Activated naive CD8-positive, alpha-beta T cell treated with anti-CD3 and anti-CD28 coated beads for 36 hours (primary cell): ENCODE data around the gene CST3. TPM values are rescaled to one million over a fixed set of nuclear protein-coding genes. Genes with fewer than 3 reads are reported as not detected.
"Not testable (repeated sequence)": the region's sequence is repeated elsewhere in the genome, so short reads cannot be mapped to it uniquely, and the experiment has no call there.

Experiments
- DNase-seq: peaks from one replicate; pipeline ENCODE4 v3.0.0; 2021
- H3K27ac Mint-ChIP-seq: one replicate; pipeline ENCODE4 v1.8.0; 2022; ENCODE audit warnings: mild to moderate bottlenecking, moderate library complexity, mixed read lengths
- H3K27me3 Mint-ChIP-seq: one replicate; pipeline ENCODE4 v1.8.0; 2022; ENCODE audit warnings: mild to moderate bottlenecking, mixed read lengths
- H3K36me3 Mint-ChIP-seq: one replicate; pipeline ENCODE4 v1.8.0; 2021; ENCODE audit warnings: mild to moderate bottlenecking, mixed read lengths
- H3K4me1 Mint-ChIP-seq: one replicate; pipeline ENCODE4 v1.8.0; 2021; ENCODE audit warnings: mixed read lengths
- H3K4me3 Mint-ChIP-seq: one replicate; pipeline ENCODE4 v1.8.0; 2022; ENCODE audit warnings: mild to moderate bottlenecking, moderate library complexity, mixed read lengths
- H3K9me3 Mint-ChIP-seq: one replicate; pipeline ENCODE4 v1.8.0; 2022; ENCODE audit warnings: mixed read lengths
- total RNA-seq, 2 experiments: library from RNA; stranded (reverse); gene quantifications; one replicate each; pipeline ENCODE4 v1.2.3, GENCODE V29; 2021

Gene CST3
- total RNA-seq, 2 experiments from 2014 or later: 0.54 to 0.62 TPM

- Mint-ChIP-seq H3K27ac (no peak overlapping the region), H3K27me3 (peaks cover 10% of the 10 kb centered on the region), H3K4me1 (no peaks in the 10 kb centered on the region), H3K4me3 (no peak overlapping the region), H3K9me3 (no peaks in the 10 kb centered on the region), H3K36me3 (no peaks in the 10 kb centered on the region)
- DNase-seq: no peak
Observed at GRCh38 chr20:23629542-23630391, 8.0 kb downstream of the CST3 start.

DNA sequence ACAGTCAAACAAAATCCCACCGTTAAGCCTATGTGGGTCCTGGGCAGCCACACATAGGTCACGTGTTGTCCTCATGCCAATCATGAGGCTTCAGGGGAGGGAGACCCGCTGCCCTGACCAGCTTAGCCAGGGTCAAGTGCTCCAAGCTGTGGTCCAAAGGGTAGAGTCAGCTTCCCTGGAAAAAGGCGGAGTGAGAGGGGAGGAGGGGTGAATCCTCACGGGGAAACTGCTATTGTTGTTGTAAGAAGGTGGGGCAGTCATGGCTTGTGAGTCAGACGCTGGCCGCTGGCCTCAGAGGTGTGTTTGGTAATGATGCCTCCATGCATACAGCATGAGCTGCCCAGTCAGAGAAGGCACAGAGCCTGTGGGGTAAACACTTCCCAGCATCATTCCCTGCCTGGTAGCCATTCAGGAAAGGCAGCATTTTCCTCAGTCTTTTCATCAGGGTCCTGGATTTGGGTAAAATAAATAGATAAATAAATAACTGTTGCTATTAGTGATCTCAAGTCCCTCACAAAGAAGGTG, 8.7 kb downstream of the CST3 start:
- no peaks in the 10 kb centered on the region for H3K9me3 Mint-ChIP-seq
- H3K36me3 Mint-ChIP-seq: no peaks in the 10 kb centered on the region
- peaks cover 10% of the 10 kb centered on the region for H3K27me3 Mint-ChIP-seq
- no peaks in the 10 kb centered on the region for H3K4me1 Mint-ChIP-seq
- H3K4me3 Mint-ChIP-seq: no peak overlapping the region
- DNase-seq: no peak
- H3K27ac Mint-ChIP-seq: no peak overlapping the region

DNA sequence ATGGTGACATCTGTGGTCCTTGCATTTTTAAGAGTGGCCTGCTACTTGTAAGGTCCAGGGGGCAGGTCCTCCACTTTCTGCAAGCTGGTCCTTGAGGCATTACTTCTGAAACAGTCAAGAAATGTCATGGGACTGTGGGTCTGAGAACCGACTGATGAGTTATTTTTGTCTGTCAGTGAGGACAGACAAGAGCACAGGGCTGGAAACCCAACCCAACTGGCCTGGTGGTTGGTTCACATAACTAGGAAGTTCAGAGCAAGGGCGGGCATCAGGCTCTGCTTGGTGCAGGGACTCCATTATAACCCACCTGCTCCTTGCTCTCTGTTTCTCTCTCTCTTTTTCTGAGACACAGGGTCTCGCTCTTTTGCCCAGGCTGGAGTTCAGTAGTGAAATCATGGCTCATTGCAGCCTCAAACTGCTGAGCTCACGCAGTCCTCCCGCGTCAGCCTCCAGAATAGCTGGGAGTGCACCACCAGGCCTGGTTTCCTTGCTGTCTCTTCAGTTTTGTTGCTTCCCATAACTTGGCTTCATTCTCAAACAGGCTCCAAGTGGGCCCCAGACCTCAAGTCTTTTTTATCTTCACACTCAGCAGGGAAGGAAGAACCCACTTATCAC, 9.2 kb downstream of the CST3 start:
- Mint-ChIP-seq H3K9me3 (no peaks in the 10 kb centered on the region), H3K27me3 (peaks cover 10% of the 10 kb centered on the region), H3K27ac (no peak overlapping the region), H3K36me3 (no peaks in the 10 kb centered on the region), H3K4me1 (no peaks in the 10 kb centered on the region), H3K4me3 (no peak overlapping the region)
- DNase-seq: no peak

DNA sequence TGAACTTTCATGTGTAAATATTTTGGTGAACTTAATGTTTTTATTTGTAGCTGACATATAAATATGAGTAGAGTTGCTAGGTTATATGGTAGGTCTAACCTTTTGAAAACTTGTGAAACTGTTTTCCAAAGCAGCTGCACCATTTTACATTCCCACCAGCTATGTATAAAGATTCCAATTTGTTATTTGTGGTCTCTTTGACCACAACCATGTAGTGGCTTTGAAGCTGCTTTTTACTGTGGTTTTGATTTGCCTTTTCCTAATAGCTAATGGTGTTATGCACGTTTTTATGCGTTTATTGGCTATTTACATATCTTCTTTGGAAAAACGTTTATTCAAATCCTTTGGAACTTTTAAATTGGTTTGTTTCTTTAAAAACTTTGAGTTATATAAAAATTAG, 10.3 kb downstream of the CST3 start:
- no peak overlapping the region for H3K27ac Mint-ChIP-seq

DNA sequence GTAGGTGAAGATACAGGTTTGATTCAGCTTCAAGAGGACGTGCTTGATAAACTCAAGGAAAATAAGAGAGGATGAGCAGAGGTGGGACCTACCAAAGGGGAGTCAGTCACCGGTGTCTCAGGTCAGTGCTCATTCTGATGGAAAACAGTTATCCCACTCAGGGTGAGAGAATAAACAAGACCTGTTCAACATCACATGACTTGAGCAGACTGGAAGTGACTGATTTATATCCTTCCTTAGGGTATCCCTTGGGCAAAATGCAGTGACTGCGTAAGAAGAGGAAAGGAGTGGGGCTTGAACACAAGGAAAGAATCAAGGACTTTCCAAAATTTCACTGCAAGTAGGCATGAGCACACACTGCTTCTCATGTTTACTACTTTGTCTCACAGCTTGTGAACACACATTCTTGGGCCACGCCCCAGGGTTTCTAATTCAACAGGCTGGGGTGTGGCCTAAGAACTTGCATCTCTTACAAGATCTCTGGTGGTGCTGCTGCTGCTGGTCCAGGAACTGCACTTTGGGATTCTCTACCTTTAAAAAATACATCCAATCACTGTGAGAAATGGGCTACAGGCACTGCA, 11.6 kb downstream of the CST3 start:
- H3K9me3 Mint-ChIP-seq: no peaks in the 10 kb centered on the region
- H3K27ac Mint-ChIP-seq: no peak overlapping the region
- DNase-seq: no peak
- no peaks in the 10 kb centered on the region for H3K4me1 Mint-ChIP-seq
- peaks cover 13% of the 10 kb centered on the region for H3K27me3 Mint-ChIP-seq
- no peaks in the 10 kb centered on the region for H3K36me3 Mint-ChIP-seq
- no peak overlapping the region for H3K4me3 Mint-ChIP-seq

More for the DNA sequence above, 10.3 kb downstream of the CST3 start:
- H3K4me3 Mint-ChIP-seq: no peak overlapping the region
- H3K4me1 Mint-ChIP-seq: no peaks in the 10 kb centered on the region
- DNase-seq: no peak
- H3K27me3 Mint-ChIP-seq: peaks cover 10% of the 10 kb centered on the region
- H3K9me3 Mint-ChIP-seq: no peaks in the 10 kb centered on the region
- H3K36me3 Mint-ChIP-seq: no peaks in the 10 kb centered on the region

DNA sequence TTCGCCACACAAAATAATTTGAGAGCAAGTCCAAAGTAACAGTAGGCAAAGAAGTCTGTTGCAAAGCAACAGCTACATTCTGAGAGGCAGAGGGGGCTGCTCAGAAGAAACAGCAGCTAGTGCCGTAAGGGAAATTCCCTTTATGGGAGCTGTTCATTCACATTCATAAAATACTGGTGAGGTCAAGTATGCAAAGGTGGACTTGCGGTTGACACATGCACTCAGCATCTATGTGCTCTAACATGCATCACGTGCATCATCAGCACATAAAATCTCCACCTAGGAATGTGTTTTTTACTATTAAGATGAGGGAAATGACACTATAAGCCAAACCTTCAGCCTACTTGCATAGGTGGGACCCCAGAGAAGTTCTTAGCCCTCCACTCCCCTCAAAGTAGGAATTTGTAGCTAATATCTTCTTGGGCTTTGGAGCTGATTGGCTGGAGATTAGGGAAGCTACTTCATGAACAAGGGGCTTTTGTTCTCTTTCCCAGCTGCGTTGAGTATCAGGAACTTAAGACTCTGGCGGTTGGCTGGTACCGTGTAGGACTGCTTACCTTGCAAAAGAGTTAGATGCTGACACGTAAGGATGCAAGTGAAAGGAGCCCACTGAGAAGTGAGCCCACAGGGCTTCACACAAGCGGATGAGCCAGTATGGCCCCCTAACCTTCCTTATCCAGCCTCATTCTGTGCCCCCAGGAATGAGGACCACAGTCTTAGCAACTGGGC, 12.4 kb downstream of the CST3 start:
- Mint-ChIP-seq H3K9me3 (no peaks in the 10 kb centered on the region), H3K27me3 (peaks cover 14% of the 10 kb centered on the region), H3K4me3 (no peak overlapping the region), H3K27ac (no peak overlapping the region), H3K4me1 (no peaks in the 10 kb centered on the region), H3K36me3 (no peaks in the 10 kb centered on the region)
- no peak for DNase-seq

DNA sequence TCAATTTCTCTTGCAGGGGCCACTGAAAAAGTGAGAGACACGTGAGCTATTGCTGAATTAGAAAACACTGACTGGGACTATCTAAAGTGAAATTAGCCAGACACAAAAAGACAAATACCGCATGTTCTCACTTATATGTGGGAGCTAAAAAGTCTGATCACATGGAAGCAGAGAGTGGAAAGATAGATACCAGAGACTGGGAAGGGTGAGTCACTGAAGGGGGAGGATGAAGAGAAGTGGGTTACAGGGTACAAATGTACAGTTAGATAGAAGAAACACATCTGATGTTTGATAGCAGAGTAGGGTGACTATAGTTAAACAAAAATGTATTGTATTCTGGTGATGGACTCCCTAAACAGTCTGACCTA, 13.4 kb downstream of the CST3 start:
- no peaks in the 10 kb centered on the region for H3K36me3 Mint-ChIP-seq
- no peak overlapping the region for H3K27ac Mint-ChIP-seq
- H3K9me3 Mint-ChIP-seq: no peaks in the 10 kb centered on the region
- H3K4me3 Mint-ChIP-seq: no peak overlapping the region
- no peaks in the 10 kb centered on the region for H3K4me1 Mint-ChIP-seq
- peaks cover 14% of the 10 kb centered on the region for H3K27me3 Mint-ChIP-seq
- no peak for DNase-seq

DNA sequence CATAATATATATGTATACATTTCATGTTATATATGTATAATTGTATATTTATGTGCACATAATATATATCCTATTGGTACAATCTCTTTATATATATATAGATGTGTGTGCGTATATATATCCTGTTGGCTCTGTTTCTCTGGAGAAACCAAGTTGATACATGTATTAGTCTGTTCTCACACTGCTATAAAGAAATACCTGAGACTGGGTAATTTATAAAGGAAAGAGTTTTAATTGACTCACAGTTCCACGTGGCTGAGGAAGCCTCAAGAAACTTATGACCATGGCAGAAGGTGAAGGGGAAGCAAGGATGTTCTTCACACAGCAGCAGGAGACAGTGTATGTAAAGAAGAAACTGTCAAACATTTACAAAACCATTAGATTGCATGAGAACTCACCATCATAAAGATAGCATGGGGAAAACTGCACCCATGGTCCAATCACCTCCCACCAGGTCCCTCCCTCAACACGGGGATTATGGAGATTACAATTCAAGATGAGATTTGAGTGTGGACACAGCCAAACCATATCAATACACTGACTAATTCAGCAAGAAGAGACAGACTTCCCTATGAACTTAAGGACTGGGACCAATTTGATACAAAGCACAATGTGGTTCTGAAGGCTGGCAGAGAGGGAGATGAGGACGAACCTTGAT, 14.0 kb downstream of the CST3 start:
- no peaks in the 10 kb centered on the region for H3K36me3 Mint-ChIP-seq
- H3K27ac Mint-ChIP-seq: no peak overlapping the region
- H3K4me3 Mint-ChIP-seq: no peak overlapping the region
- no peaks in the 10 kb centered on the region for H3K4me1 Mint-ChIP-seq
- H3K27me3 Mint-ChIP-seq: peaks cover 13% of the 10 kb centered on the region
- no peak for DNase-seq
- no peaks in the 10 kb centered on the region for H3K9me3 Mint-ChIP-seq

DNA sequence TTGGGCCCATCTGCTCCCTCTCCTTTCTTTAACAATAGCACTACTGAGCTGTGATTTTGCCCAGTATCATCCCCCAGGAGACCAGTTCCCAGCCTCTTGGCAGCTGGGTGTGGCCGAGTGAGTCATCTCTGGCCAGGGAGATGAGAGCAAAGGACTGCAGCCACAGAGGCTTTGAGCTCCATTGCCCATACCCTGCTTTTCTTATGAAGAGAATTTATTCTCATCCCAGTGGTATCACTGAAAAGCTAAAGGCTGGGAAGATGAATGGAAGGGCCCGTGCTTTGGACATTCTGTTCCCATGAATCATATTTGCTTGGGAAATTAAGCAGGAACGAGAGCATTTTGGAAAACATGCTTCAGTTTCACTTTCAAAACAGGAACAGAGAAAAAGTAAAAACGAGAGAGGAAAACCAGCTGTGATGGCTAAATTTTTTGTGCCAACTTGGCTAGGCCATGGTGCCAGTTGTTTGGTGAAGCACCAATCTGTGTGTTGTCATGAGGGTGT, 14.9 kb downstream of the CST3 start:
- DNase-seq: no peak
- Mint-ChIP-seq H3K9me3 (no peaks in the 10 kb centered on the region), H3K4me1 (no peaks in the 10 kb centered on the region), H3K4me3 (no peak overlapping the region), H3K27ac (no peak overlapping the region), H3K36me3 (no peaks in the 10 kb centered on the region), H3K27me3 (peaks cover 16% of the 10 kb centered on the region)

GRCh38 chr20:23622401-23622800, 15.4 kb downstream of the CST3 start:
- H3K36me3 Mint-ChIP-seq, DNase-seq, H3K27ac Mint-ChIP-seq, H3K9me3 Mint-ChIP-seq, H3K4me1 Mint-ChIP-seq, H3K4me3 Mint-ChIP-seq: not testable (repeated sequence)
- H3K27me3 Mint-ChIP-seq: peaks cover 16% of the 10 kb centered on the region

DNA sequence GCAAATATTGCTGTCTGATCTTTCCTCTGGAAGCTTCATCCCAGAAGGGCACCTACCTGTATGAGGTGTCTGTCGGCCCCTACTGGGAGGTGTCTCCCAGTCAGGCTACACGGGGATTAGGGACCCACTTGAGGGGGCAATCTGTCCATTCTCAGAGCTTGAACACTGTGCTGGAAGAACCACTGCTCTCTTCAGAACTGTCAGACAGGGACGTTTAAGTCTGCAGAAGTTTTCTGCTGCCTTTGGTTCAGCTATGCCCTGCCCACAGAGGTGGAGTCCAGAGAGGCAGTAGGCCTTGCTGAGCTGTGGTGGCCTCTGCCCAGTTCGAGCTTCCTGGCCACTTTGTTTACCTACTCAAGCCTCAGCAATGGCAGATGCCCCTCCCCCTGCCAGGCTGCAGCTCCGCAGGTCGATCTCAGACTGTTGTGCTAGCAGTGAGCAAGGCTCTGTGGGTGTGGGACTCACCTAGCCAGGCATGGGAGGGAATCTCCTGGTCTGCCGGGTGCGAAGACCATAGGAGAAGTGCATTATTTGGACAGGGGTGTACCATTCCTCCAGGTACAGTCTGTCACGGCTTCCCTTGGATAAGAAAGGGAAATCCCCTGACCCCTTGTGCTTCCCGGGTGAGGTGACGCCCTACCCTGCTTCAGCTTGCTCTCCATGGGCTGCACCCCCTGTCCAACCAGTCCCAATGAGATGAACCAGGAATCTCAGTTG, 16.9 kb downstream of the CST3 start:
- H3K4me3 Mint-ChIP-seq, H3K4me1 Mint-ChIP-seq, DNase-seq, H3K9me3 Mint-ChIP-seq, H3K27ac Mint-ChIP-seq, H3K36me3 Mint-ChIP-seq: not testable (repeated sequence)
- peaks cover 16% of the 10 kb centered on the region for H3K27me3 Mint-ChIP-seq

- no peaks in the 10 kb centered on the region for H3K4me1 Mint-ChIP-seq
- DNase-seq: no peak
- no peaks in the 10 kb centered on the region for H3K36me3 Mint-ChIP-seq
- H3K4me3 Mint-ChIP-seq: no peak overlapping the region
- peaks cover 9% of the 10 kb centered on the region for H3K27me3 Mint-ChIP-seq
- H3K27ac Mint-ChIP-seq: no peak overlapping the region
- H3K9me3 Mint-ChIP-seq: peaks cover 3% of the 10 kb centered on the region
Observed at GRCh38 chr20:23614163-23614562, 23.6 kb downstream of the CST3 start.

- peaks cover 3% of the 10 kb centered on the region for H3K9me3 Mint-ChIP-seq
- no peak overlapping the region for H3K27ac Mint-ChIP-seq
- H3K4me3 Mint-ChIP-seq: no peak overlapping the region
- H3K36me3 Mint-ChIP-seq: no peaks in the 10 kb centered on the region
- H3K27me3 Mint-ChIP-seq: peaks cover 9% of the 10 kb centered on the region
- no peak for DNase-seq
- H3K4me1 Mint-ChIP-seq: no peaks in the 10 kb centered on the region
Observed at GRCh38 chr20:23613676-23614075, 24.1 kb downstream of the CST3 start.

DNA sequence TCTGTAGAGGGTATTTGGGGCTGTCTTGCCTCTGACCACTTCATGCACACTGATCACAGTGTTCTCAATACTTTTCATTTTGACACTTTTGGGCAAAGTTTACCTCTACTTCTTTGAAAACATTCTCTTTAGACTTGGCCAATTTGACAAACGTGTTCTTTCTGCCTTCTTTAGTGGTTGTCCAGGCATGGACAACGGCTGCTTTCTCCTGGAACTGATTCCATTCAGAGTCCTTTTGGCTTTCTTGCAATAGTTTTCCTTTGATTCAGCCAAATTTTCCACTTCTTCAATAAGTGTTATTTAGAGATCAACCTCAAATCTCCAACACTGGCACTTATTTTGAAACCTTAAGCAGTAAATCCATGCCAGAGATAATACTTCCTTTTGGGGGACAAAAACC, 25.4 kb downstream of the CST3 start:
- Mint-ChIP-seq H3K4me1 (no peaks in the 10 kb centered on the region), H3K27me3 (no peaks in the 10 kb centered on the region), H3K9me3 (peaks cover 3% of the 10 kb centered on the region), H3K4me3 (no peak overlapping the region), H3K27ac (no peak overlapping the region), H3K36me3 (no peaks in the 10 kb centered on the region)
- no peak for DNase-seq
